Measurements from ENCODE around the gene SNX18. TPM values are rescaled to one million over a fixed set of nuclear protein-coding genes. Genes with fewer than 3 reads are reported as not detected.

SNX18 gene
- total and polyA plus RNA-seq, 2 experiments from 2014 or later = 8.7 to 120 TPM

- Histone ChIP-seq H3K27me3 (no peaks in the 10 kb centered on the region), H3K9me3 (ENCODE audit: low read depth) (no peaks in the 10 kb centered on the region), H3K4me3 (no peak overlapping the region), H3K36me3 (no peaks in the 10 kb centered on the region), H3K4me1 (ENCODE audit: low read depth) (no peaks in the 10 kb centered on the region), H3K27ac (no peak overlapping the region)
- DNase-seq (ENCODE audit: low read depth in 1 of 2, low spot score in 1 of 2) = peak in 1 of 2 donors; percentile 82
- TF ChIP-seq CTCF (IDR thresholded peaks at IDR 0.05; ENCODE audit: low read depth, low read length) = no peak
These were observed 53.4 kb downstream of the SNX18 start for GRCh38 chr5:54570916-54571315.

GRCh38 chr5:54571462-54571861 lies 53.9 kb downstream of the SNX18 start:
- no peaks in the 10 kb centered on the region for H3K4me1 ChIP-seq (ENCODE audit: low read depth)
- DNase-seq (ENCODE audit: low read depth in 1 of 2, low spot score in 1 of 2) = no peak
- H3K27me3 ChIP-seq = no peaks in the 10 kb centered on the region
- H3K9me3 ChIP-seq (ENCODE audit: low read depth) = no peaks in the 10 kb centered on the region
- no peak overlapping the region for H3K4me3 ChIP-seq
- no peaks in the 10 kb centered on the region for H3K36me3 ChIP-seq
- TF ChIP-seq CTCF (IDR thresholded peaks at IDR 0.05; ENCODE audit: low read depth, low read length) = no peak
- no peak overlapping the region for H3K27ac ChIP-seq

- no peak for TF ChIP-seq CTCF (IDR thresholded peaks at IDR 0.05; ENCODE audit: low read depth, low read length)
- H3K9me3 ChIP-seq (ENCODE audit: low read depth) = no peaks in the 10 kb centered on the region
- no peaks in the 10 kb centered on the region for H3K4me1 ChIP-seq (ENCODE audit: low read depth)
- H3K27me3 ChIP-seq = no peaks in the 10 kb centered on the region
- no peak overlapping the region for H3K27ac ChIP-seq
- no peak overlapping the region for H3K4me3 ChIP-seq
- DNase-seq (ENCODE audit: low read depth in 1 of 2, low spot score in 1 of 2) = no peak
- H3K36me3 ChIP-seq = no peaks in the 10 kb centered on the region
These were observed 56.4 kb downstream of the SNX18 start for GRCh38 chr5:54573812-54574489.

- Histone ChIP-seq H3K9me3 (ENCODE audit: low read depth) (no peaks in the 10 kb centered on the region), H3K4me1 (ENCODE audit: low read depth) (no peaks in the 10 kb centered on the region), H3K27me3 (no peaks in the 10 kb centered on the region), H3K4me3 (no peak overlapping the region), H3K36me3 (no peaks in the 10 kb centered on the region), H3K27ac (no peak overlapping the region)
- TF ChIP-seq CTCF (IDR thresholded peaks at IDR 0.05; ENCODE audit: low read depth, low read length) = no peak
- DNase-seq (ENCODE audit: low read depth in 1 of 2, low spot score in 1 of 2) = no peak
These were observed 60.0 kb downstream of the SNX18 start for GRCh38 chr5:54577528-54577927.

GRCh38 chr5:54577937-54578653 lies 60.5 kb downstream of the SNX18 start:
- TF ChIP-seq CTCF (IDR thresholded peaks at IDR 0.05; ENCODE audit: low read depth, low read length) = no peak
- no peak overlapping the region for H3K4me3 ChIP-seq
- H3K9me3 ChIP-seq (ENCODE audit: low read depth) = no peaks in the 10 kb centered on the region
- DNase-seq (ENCODE audit: low read depth in 1 of 2, low spot score in 1 of 2) = no peak
- H3K27ac ChIP-seq = no peak overlapping the region
- H3K4me1 ChIP-seq (ENCODE audit: low read depth) = no peaks in the 10 kb centered on the region
- H3K36me3 ChIP-seq = no peaks in the 10 kb centered on the region
- H3K27me3 ChIP-seq = no peaks in the 10 kb centered on the region

Data from cardiac muscle cell (in vitro differentiated cells and primary cell).